ENCODE data around the gene PTCH2.

DNA sequence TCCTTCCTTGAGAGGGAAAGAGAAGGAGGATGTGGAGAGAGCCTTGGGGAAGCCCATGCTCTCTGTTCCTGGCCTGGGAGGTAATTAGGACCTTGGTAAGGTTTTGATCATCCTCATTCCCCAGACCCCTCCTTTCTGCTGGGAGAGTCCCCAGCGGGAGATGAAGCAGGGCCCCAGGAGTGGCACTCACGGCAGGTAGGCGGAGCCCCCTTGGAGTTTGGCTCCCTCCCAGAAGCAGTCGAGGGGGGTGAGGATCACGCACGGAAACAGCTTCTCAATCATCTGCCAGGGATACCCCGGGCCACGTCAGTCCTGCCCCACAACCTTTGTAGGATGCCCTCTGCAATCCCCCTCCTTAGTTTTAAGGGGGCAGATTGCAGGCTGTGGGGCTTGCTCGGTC is 11.5 kb downstream of the PTCH2 start:
- TF ChIP-seq, protein P1, sequence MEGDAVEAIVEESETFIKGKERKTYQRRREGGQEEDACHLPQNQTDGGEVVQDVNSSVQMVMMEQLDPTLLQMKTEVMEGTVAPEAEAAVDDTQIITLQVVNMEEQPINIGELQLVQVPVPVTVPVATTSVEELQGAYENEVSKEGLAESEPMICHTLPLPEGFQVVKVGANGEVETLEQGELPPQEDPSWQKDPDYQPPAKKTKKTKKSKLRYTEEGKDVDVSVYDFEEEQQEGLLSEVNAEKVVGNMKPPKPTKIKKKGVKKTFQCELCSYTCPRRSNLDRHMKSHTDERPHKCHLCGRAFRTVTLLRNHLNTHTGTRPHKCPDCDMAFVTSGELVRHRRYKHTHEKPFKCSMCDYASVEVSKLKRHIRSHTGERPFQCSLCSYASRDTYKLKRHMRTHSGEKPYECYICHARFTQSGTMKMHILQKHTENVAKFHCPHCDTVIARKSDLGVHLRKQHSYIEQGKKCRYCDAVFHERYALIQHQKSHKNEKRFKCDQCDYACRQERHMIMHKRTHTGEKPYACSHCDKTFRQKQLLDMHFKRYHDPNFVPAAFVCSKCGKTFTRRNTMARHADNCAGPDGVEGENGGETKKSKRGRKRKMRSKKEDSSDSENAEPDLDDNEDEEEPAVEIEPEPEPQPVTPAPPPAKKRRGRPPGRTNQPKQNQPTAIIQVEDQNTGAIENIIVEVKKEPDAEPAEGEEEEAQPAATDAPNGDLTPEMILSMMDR (IDR thresholded peaks at IDR 0.05): no peak
- TF ChIP-seq POLR2A (IDR thresholded peaks at IDR 0.05): no peak

All from tibial nerve (tissue), 3 donors.